ENCODE data around the gene DPP6.
A peak's percentile ranks its signal among the peaks of the same experiment; 100 is the strongest.
"Not testable (repeated sequence)": the region's sequence is repeated elsewhere in the genome, so short reads cannot be mapped to it uniquely, and the experiment has no call there.

The DPP6 gene

GRCh38 chr7:154155928-154156327 lies 103.7 kb downstream of the DPP6 start:
- DNase-seq = not testable (repeated sequence)

- not testable (repeated sequence) for DNase-seq
These were observed 110.7 kb downstream of the DPP6 start for GRCh38 chr7:154162921-154163320.

- DNase-seq = not testable (repeated sequence)
These were observed 111.4 kb downstream of the DPP6 start for GRCh38 chr7:154163642-154164041.

GRCh38 chr7:154167051-154167450 lies 114.9 kb downstream of the DPP6 start:
- DNase-seq = no peak

GRCh38 chr7:154167807-154168206 lies 115.6 kb downstream of the DPP6 start:
- peak; percentile 46 for DNase-seq

GRCh38 chr7:154171422-154171821 lies 119.2 kb downstream of the DPP6 start:
- peak; percentile 15 for DNase-seq

- no peak for DNase-seq
These were observed 120.0 kb downstream of the DPP6 start for GRCh38 chr7:154172236-154172635.

- no peak for DNase-seq
These were observed 125.4 kb downstream of the DPP6 start for GRCh38 chr7:154177584-154177983.

- no peak for DNase-seq
These were observed 126.7 kb downstream of the DPP6 start for GRCh38 chr7:154178895-154179294.

GRCh38 chr7:154183482-154183881 lies 131.3 kb downstream of the DPP6 start:
- no peak for DNase-seq

- DNase-seq = no peak
These were observed 131.7 kb downstream of the DPP6 start for GRCh38 chr7:154183946-154184345.

GRCh38 chr7:154186811-154187210 lies 134.6 kb downstream of the DPP6 start:
- no peak for DNase-seq

GRCh38 chr7:154188330-154188729 lies 136.1 kb downstream of the DPP6 start:
- DNase-seq = no peak

- no peak for DNase-seq
These were observed 143.1 kb downstream of the DPP6 start for GRCh38 chr7:154195266-154195665.

- DNase-seq = no peak
These were observed 146.3 kb downstream of the DPP6 start for GRCh38 chr7:154198481-154198880.

- DNase-seq = no peak
These were observed 148.0 kb downstream of the DPP6 start for GRCh38 chr7:154200241-154200640.

GRCh38 chr7:154202002-154202401 lies 149.8 kb downstream of the DPP6 start:
- no peak for DNase-seq

GRCh38 chr7:154204046-154204445 lies 151.8 kb downstream of the DPP6 start:
- DNase-seq = no peak

GRCh38 chr7:154212861-154213260 lies 160.7 kb downstream of the DPP6 start:
- no peak for DNase-seq

- DNase-seq = no peak
These were observed 165.6 kb downstream of the DPP6 start for GRCh38 chr7:154217688-154218340.

GRCh38 chr7:154231732-154232131 lies 179.5 kb downstream of the DPP6 start:
- DNase-seq = no peak

- DNase-seq = no peak
These were observed 180.5 kb downstream of the DPP6 start for GRCh38 chr7:154232700-154233099.

- no peak for DNase-seq
These were observed 189.8 kb downstream of the DPP6 start for GRCh38 chr7:154241988-154242387.

- DNase-seq = no peak
These were observed 190.5 kb downstream of the DPP6 start for GRCh38 chr7:154242709-154243108.

GRCh38 chr7:154252046-154252445 lies 199.8 kb downstream of the DPP6 start:
- no peak for DNase-seq

All from NCI-H1092 (cell line).